Motor neuron (in vitro differentiated cells): ENCODE results near the gene ZFC3H1. TPM values are rescaled to one million over a fixed set of nuclear protein-coding genes. Genes with fewer than 3 reads are reported as not detected.
"Not testable (repeated sequence)": the region's sequence is repeated elsewhere in the genome, so short reads cannot be mapped to it uniquely, and the experiment has no call there.

Source experiments
- ATAC-seq, 8 experiments: fragments of 200-7000 bp; cut with Tn5 transposase; replicated peaks in 6 of 8; 2 replicates each; pipeline ENCODE4 v1.8.0; 2021; ENCODE audit warnings: mild to moderate bottlenecking in 8 of 8, moderate library complexity in 8 of 8
- H3K27ac ChIP-seq, 2 donors: fragments of 250-450 bp; sonication (Bioruptor Pico); 2 replicates each; pipeline ENCODE4 v1.9.0; 2021; ENCODE audit warnings: antibody characterized with exemption in 2 of 2, mild to moderate bottlenecking in 2 of 2, moderate library complexity in 1 of 2
- H3K4me1 ChIP-seq, 2 donors: fragments of 250-450 bp; sonication (Bioruptor Pico); replicated peaks in 1 of 2; 2 replicates each; pipeline ENCODE4 v1.6.1; 2021; ENCODE audit warnings: antibody characterized with exemption in 2 of 2, mild to moderate bottlenecking in 2 of 2, moderate library complexity in 1 of 2
- H3K4me3 ChIP-seq, 5 donors: fragments of 250-450 bp; sonication (Bioruptor Pico); 2 replicates each; pipeline ENCODE4 v1.9.0; 2021; ENCODE audit warnings: antibody characterized with exemption in 5 of 5, mild to moderate bottlenecking in 5 of 5, moderate library complexity in 4 of 5
- WGBS, 10 experiments: fragments of 450-650 bp; shearing (Covaris generic); methylation state at CpG; one replicate each; pipeline ENCODE4 v1.0.0; 2022; 5-methylcytosine and 5-hydroxymethylcytosine counted together
- in situ Hi-C, 9 experiments: fragments of 400-800 bp; cut with MboI; loops; one replicate each; pipeline ENCODE4 v1.15.0; 2021; ENCODE audit warnings: low sequenced_read_pairs in 9 of 9, low pct_unique_long_range_greater_than_20kb in 2 of 9; ENCODE audit not compliant: unreplicated experiment in 9 of 9
- total RNA-seq, 8 experiments: library from RNA; unstranded; fragments of 300-600 nt; gene quantifications; 2 replicates each; pipeline versions ENCODE4 v1.2.3 to v1.2.4, GENCODE V29; 2022

The ZFC3H1 gene
- total RNA-seq, 8 experiments from 2014 or later = 16.8 to 63.4 (median 27.9) TPM

DNA sequence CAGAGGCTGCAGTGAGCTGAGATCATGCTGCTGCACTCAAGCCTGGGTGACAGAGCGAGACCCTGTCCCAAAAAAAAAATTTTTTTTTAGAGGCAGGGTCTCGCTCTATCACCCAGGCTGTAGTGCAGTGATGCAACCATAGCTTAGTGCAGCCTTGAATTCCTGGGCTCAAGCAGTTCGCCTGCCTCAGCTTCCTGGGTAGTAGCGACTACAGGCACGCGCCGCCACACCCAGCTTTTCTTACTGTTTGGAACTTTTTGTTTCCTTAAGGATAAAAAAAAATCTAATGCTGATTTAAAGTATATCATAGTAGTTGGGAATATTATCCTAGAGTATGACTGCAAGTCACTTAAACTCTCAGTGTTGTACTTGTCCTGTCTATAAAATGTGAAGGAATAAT is 29.5 kb upstream of the ZFC3H1 start:
- no peak overlapping the region for H3K27ac ChIP-seq
- H3K4me1 ChIP-seq = peaks cover 4 to 9% of the 10 kb centered on the region in 2 donors
- 88 to 100% (median 100%) methylated on average over 1 to 7 of the region's 7 CpGs; no CpG with 5 or more reads in 3 of the 10 experiments for WGBS, 10 experiments
- in situ Hi-C loops = no loop called here
- no peak for ATAC-seq
- H3K4me3 ChIP-seq = no peak overlapping the region

DNA sequence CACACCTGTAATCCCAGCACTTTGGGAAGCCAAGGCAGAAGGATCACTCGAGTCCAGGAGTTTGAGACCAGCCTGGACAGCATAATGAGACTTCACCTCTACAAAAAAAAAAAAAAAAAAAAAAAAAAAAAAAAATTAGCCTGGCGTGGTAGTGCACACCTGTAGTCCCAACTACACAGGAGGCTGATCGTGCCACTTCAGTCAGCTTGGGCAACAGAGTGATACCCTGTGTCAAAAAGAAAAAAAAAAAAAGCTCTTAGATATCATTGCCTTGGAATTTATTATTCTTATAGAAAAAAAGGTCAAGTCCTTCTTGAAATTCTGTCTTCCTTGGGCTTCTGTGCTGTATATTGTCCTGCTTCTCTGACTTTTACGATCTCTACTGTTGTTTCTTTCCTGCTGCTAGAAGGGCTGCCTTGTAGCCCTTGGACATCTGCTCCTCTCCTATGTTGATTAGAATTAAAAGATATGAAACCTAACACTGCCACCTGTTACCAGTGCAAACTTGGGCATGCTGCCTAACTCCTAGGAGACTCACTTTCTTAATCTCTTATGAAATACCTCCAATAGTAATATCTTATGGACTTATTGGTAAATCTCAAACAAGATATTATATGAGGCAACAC is 28.0 kb upstream of the ZFC3H1 start:
- no peak for ATAC-seq
- peaks cover 7 to 16% of the 10 kb centered on the region in 2 donors for H3K4me1 ChIP-seq
- 71 to 100% (median 88%) methylated on average over 1 to 4 of the region's 4 CpGs for WGBS, 10 experiments
- no peak overlapping the region for H3K4me3 ChIP-seq
- H3K27ac ChIP-seq = no peak overlapping the region
- in situ Hi-C loops = no loop called here

DNA sequence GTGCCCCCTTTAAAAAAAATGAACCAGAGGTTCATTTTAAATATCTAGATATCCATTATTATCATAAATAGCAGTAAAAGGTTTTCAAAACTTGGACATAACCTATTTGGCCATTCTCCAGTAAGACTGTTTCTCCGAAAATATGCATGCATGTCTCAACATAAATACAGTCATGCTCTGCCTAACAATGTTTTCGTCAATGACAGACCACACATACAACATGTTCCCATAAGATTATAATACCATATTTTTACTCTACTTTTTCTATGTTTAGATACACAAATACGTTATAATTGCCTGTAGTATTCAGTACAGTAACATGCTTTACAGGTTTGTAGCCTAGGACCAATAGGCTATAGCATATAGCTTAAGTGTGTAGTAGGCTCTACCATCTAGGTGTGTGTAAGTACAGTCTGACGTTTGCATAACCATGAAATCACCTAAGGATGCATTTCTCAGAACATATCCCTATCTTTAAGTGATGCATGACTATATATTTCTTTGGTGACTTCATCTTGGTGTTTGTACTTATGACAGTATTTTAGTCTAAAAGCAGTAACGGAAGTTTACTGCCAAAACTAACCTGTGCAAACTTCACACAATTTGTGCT is 25.4 kb upstream of the ZFC3H1 start:
- Histone ChIP-seq H3K4me3 (no peak overlapping the region), H3K27ac (no peak overlapping the region), H3K4me1 (peaks cover 7 to 16% of the 10 kb centered on the region in 2 donors)
- in situ Hi-C loops = no loop called here
- WGBS, 10 experiments = 73 to 100% (median 87%) methylated on average over 1 to 5 of the region's 5 CpGs
- ATAC-seq = no peak

DNA sequence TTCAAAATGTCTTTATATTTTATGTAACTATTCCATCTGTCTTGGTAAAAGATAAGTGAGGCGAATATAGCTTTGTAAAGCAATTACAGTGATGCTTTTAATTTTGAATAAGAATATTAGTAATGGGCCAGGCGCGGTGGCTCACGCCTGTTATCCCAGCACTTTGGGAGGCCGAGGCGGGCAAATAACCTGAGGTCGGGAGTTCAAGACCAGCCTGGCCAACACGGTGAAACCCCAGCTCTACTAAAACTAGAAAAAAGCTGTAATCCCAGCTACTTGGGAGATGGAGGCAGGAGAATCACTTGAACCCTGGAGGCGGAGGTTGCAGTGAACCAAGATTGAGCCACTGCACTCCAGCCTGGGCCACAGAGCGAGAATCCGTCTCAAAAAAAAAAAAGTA is 23.5 kb upstream of the ZFC3H1 start:
- H3K4me3 ChIP-seq = peak overlapping the region; percentile 63 to 90 (median 68)
- WGBS, 10 experiments = 30 to 100% (median 80%) methylated on average over 1 to 11 of the region's 11 CpGs; no CpG with 5 or more reads in 2 of the 10 experiments
- H3K4me1 ChIP-seq = peaks cover 7 to 16% of the 10 kb centered on the region in 2 donors
- in situ Hi-C loops, ATAC-seq, H3K27ac ChIP-seq: not testable (repeated sequence)

GRCh38 chr12:71686658-71687025 is 23.0 kb upstream of the ZFC3H1 start:
- H3K4me1 ChIP-seq = peaks cover 7 to 16% of the 10 kb centered on the region in 2 donors
- H3K4me3 ChIP-seq = peak overlapping the region; percentile 63 to 90 (median 68)
- no peak for ATAC-seq
- H3K27ac ChIP-seq = no peak overlapping the region
- 0 to 33% (median 3%) methylated on average over 1 to 3 of the region's 3 CpGs; no CpG with 5 or more reads in 1 of the 10 experiments for WGBS, 10 experiments
- in situ Hi-C loops = no loop called here

DNA sequence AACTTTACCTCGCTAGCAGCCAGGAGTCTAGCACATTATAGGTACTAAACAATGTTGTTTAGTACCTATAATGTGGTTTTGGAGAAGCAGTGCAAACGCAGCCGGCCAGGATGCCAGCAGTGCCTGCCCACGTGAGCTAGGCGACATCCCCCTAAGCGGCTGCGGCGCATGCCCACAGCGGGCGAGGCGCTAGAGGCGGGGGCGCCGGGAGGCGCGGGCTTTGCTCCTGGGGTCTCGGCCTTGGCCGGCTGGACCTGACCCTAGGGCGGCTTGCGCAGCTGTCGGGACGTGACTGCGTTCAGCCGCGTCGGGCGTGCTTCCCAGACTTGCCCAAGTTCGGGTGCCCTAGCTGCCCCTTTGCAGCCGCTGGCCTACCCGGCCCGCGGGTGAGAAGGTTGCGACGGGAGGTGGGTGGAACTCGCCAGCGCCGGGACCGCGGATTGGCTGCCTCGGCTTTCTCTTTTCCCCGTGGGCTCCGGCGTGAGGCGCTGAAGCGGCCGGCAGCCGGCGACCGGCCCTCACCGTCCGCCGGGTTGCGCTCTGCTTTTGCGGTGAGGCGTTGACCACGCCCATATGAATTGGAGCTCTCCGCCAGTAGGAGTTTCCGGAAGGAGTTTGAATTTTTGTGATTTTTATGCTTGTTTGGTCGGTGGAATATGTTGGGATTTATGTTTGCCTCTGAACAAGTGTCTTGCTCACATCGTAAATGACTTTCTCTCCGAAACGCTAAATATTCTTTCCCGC is 22.4 kb upstream of the ZFC3H1 start, which contains the start of gene TMEM19:
Gene TMEM19 (plus strand): TSS at position 169 of the 744 bp plus-strand sequence. CDS start 599 bp downstream, outside the sequence.
- in situ Hi-C loops = no loop called here
- H3K4me3 ChIP-seq = peak within 1 kb of the TSS; percentile 63 to 90 (median 68)
- peak; percentile 95 to 98 (median 98) for ATAC-seq
- 0 to 1% (median 0%) methylated on average over 2 to 23 of the region's 63 CpGs; no CpG with 5 or more reads in 2 of the 10 experiments for WGBS, 10 experiments
- H3K27ac ChIP-seq = peak within 1 kb of the TSS; percentile 86 to 92
- peaks cover 7 to 16% of the 10 kb centered on the region in 2 donors for H3K4me1 ChIP-seq

- Histone ChIP-seq H3K4me1 (peaks cover 7 to 16% of the 10 kb centered on the region in 2 donors), H3K27ac (peak overlapping the region; percentile 86 to 92), H3K4me3 (peak overlapping the region; percentile 63 to 90 (median 68))
- ATAC-seq = peak in 3 of 8 experiments; percentile 2 to 9 (median 8)
- in situ Hi-C loops = no loop called here
- 0 to 93% (median 50%) methylated on average over 2 to 16 of the region's 19 CpGs for WGBS, 10 experiments
Observed at GRCh38 chr12:71685312-71685906, 21.8 kb upstream of the ZFC3H1 start.

DNA sequence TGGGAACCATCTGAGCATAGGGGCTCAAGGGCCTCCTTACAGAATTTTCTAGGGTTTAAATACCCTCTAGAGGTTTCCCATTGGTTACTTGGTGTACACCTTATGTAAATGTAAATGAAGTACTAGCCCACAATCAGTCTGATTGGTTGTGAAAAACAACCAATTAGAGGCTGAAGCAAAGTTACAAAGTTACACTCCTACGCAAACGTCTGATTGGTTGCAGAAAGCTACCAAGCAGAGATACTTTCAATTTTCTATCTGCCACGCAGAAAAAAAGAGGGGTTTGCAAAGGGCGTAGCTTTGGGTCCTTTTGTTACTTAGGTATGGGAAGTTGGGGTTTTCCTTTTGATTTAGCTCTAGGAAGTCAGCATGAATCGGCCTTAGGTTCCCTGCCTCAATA is 20.4 kb upstream of the ZFC3H1 start:
- H3K4me3 ChIP-seq = no peak overlapping the region
- no peak overlapping the region for H3K27ac ChIP-seq
- in situ Hi-C loops = no loop called here
- peaks cover 7 to 16% of the 10 kb centered on the region in 2 donors for H3K4me1 ChIP-seq
- 60 to 90% (median 80%) methylated on average over 1 to 5 of the region's 5 CpGs; no CpG with 5 or more reads in 3 of the 10 experiments for WGBS, 10 experiments
- ATAC-seq = no peak

DNA sequence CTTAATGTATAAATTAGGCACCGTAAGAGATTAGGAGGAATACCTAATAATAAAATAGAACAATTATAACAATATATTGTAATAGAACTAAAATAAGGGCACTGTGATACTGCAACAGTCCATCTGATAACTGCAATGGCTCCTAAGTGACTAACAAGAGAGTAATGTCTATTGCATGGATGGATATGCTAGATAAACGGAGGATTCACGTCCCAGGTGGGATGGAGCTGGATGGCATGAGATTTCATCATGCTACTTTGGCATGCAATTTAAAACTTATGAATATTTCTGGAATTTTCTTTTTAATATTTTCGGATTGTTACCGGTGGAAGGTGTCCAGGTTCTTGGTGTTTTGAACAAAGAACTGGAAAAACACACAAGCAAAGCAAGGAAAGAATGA is 20.0 kb upstream of the ZFC3H1 start:
- Histone ChIP-seq H3K4me3 (no peak overlapping the region), H3K4me1 (peaks cover 7 to 11% of the 10 kb centered on the region in 2 donors), H3K27ac (no peak overlapping the region)
- no peak for ATAC-seq
- WGBS, 10 experiments = 86 to 100% (median 96%) methylated on average over 3 to 5 of the region's 5 CpGs; no CpG with 5 or more reads in 2 of the 10 experiments
- in situ Hi-C loops = no loop called here

GRCh38 chr12:71682466-71682865 is 18.8 kb upstream of the ZFC3H1 start:
- Histone ChIP-seq H3K4me3 (no peak overlapping the region), H3K27ac (no peak overlapping the region), H3K4me1 (no peaks in the 10 kb centered on the region)
- no peak for ATAC-seq
- in situ Hi-C loops = no loop called here
- WGBS, 10 experiments = 50 to 100% (median 100%) methylated on average over 1 of the region's 1 CpG; no CpG with 5 or more reads in 3 of the 10 experiments

- no peak for ATAC-seq
- 38 to 100% (median 82%) methylated on average over 1 of the region's 1 CpG; no CpG with 5 or more reads in 2 of the 10 experiments for WGBS, 10 experiments
- in situ Hi-C loops = no loop called here
- Histone ChIP-seq H3K4me3 (no peak overlapping the region), H3K27ac (no peak overlapping the region), H3K4me1 (peaks cover 0 to 3% of the 10 kb centered on the region in 2 donors)
Observed at GRCh38 chr12:71671816-71672215, 8.2 kb upstream of the ZFC3H1 start.

DNA sequence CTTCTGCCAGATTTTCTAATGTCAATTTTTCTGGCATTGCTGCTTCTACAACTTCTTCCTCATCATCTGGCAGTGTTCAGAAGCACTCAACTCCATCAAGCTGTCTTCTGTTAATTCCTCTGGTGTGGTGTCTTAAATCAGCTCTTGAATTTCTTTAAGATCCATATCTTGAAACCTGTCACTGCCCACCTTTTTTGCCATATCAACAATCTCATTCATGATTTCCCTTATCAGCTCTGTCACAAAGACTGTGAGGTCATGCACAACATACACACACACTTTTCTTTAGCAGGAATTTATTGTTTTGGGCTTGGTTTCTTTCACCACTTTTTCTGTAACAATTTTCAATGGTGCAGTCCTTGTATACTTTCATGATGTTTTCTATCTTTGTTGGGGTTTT is 7.7 kb upstream of the ZFC3H1 start:
- ATAC-seq = no peak
- Histone ChIP-seq H3K27ac (no peak overlapping the region), H3K4me1 (peaks cover 0 to 3% of the 10 kb centered on the region in 2 donors), H3K4me3 (no peak overlapping the region)
- in situ Hi-C loops = no loop called here

GRCh38 chr12:71666259-71666658 is 2.6 kb upstream of the ZFC3H1 start:
- 89 to 100% (median 100%) methylated on average over 1 to 5 of the region's 5 CpGs for WGBS, 10 experiments
- Histone ChIP-seq H3K4me3 (no peak overlapping the region), H3K4me1 (peaks cover 0 to 9% of the 10 kb centered on the region in 2 donors), H3K27ac (no peak overlapping the region)
- ATAC-seq = no peak
- in situ Hi-C loops = no loop called here
